ENCODE results near the gene NMRAL1.

Gene NMRAL1

GRCh38 chr16:4474192-4474961 lies at the start of gene NMRAL1:
Gene NMRAL1 (minus strand): TSS chr16:4474625. CDS start chr16:4474132, 493 bp downstream.
- TF ChIP-seq, protein P1, sequence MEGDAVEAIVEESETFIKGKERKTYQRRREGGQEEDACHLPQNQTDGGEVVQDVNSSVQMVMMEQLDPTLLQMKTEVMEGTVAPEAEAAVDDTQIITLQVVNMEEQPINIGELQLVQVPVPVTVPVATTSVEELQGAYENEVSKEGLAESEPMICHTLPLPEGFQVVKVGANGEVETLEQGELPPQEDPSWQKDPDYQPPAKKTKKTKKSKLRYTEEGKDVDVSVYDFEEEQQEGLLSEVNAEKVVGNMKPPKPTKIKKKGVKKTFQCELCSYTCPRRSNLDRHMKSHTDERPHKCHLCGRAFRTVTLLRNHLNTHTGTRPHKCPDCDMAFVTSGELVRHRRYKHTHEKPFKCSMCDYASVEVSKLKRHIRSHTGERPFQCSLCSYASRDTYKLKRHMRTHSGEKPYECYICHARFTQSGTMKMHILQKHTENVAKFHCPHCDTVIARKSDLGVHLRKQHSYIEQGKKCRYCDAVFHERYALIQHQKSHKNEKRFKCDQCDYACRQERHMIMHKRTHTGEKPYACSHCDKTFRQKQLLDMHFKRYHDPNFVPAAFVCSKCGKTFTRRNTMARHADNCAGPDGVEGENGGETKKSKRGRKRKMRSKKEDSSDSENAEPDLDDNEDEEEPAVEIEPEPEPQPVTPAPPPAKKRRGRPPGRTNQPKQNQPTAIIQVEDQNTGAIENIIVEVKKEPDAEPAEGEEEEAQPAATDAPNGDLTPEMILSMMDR (IDR thresholded peaks at IDR 0.05; ENCODE audit: low read depth, low read length, missing control alignments), result no peak
- peak within 1 kb of the TSS; percentile 79 for H3K4me3 ChIP-seq (replicated peaks; ENCODE audit: low read depth, low read length)
- peak; percentile 73 for DNase-seq (ENCODE audit: extremely low read depth, low read depth)

DNA sequence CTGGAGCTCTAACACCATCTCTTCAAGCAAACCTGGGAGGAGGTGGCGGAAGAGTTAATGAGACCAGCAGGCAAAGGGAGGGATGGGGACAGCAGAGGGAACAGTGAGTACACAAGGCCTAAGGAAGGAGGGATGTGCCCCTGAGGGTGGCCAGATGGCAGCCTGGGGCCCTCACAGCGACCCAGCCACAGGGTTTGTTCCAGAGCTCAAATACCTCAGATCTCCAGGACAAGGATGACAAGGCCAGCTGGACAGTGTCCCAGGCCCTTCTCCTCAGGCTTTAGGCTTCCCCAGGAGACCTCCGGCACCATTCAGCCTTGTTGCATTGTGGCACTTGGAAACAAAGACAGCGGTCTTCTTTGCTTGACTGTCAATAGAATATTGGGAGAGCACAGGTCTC lies 49.3 kb upstream of the NMRAL1 start:
- no peak overlapping the region for H3K4me3 ChIP-seq (replicated peaks; ENCODE audit: low read depth, low read length)
- DNase-seq (ENCODE audit: extremely low read depth, low read depth), result no peak
- TF ChIP-seq, protein P1 (IDR thresholded peaks at IDR 0.05; ENCODE audit: low read depth, low read length, missing control alignments), result no peak

- H3K4me3 ChIP-seq (replicated peaks; ENCODE audit: low read depth, low read length), result no peak overlapping the region
- DNase-seq (ENCODE audit: extremely low read depth, low read depth), result no peak
- TF ChIP-seq, protein P1 (IDR thresholded peaks at IDR 0.05; ENCODE audit: low read depth, low read length, missing control alignments), result no peak
Measured at GRCh38 chr16:4522051-4522581, 47.7 kb upstream of the NMRAL1 start.

- H3K4me3 ChIP-seq (replicated peaks; ENCODE audit: low read depth, low read length), result no peak overlapping the region
- no peak for DNase-seq (ENCODE audit: extremely low read depth, low read depth)
- TF ChIP-seq, protein P1 (IDR thresholded peaks at IDR 0.05; ENCODE audit: low read depth, low read length, missing control alignments), result no peak
Measured at GRCh38 chr16:4520913-4521312, 46.5 kb upstream of the NMRAL1 start.

GRCh38 chr16:4519274-4520058 lies 45.0 kb upstream of the NMRAL1 start:
- no peak for DNase-seq (ENCODE audit: extremely low read depth, low read depth)

More at GRCh38 chr16:4519274-4520058, 45.0 kb upstream of the NMRAL1 start:
- no peak overlapping the region for H3K4me3 ChIP-seq (replicated peaks; ENCODE audit: low read depth, low read length)
- TF ChIP-seq, protein P1 (IDR thresholded peaks at IDR 0.05; ENCODE audit: low read depth, low read length, missing control alignments), result no peak

Data from HFF-Myc (cell line).